Measurements from ENCODE around the gene CUBN. TPM values are rescaled to one million over a fixed set of nuclear protein-coding genes. Genes with fewer than 3 reads are reported as not detected.

Gene CUBN
- total RNA-seq, 3 donors from 2014 or later (not counting 1 experiment from before 2014, with no cell fraction given): 4.7 to 5.6 (median 5.1) TPM

DNA sequence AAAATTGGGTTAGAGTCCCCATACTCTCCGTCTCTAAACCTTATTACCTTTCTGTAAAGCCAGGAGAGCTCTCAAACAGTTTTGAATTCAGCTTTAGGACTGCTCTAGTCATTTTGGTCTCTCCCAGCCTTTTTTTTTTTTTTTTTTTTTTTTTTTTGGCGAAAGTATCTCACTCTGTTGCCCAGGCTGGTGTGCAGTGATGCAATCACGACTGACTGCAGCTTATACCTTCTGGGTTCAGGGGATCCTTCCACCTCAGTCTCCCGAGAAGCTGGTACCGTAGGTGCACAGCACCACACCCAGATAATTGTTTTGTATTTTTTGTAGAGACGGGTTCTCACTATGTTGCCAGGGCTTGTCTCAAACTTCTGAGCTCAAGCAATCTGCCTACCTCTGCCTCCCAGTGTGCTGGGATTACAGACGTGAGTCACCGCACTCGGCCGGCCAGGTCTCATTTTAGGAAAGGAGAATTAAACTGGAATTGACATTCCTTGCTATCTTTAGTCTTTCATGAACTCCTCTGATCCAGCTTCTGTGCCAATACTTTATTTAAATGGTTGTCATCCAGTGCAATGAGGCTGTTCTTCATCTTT, 281.0 kb downstream of the CUBN start:
- H3K9me3 ChIP-seq (ENCODE audit: control insufficient read depth, insufficient read depth, low read length): no peaks in the 10 kb centered on the region
- Mint-ChIP-seq H3K27ac (no peak overlapping the region), H3K9me3 (no peaks in the 10 kb centered on the region), H3K36me3 (no peaks in the 10 kb centered on the region), H3K4me3 (no peak overlapping the region), H3K27me3 (ENCODE audit: low read depth in 2 of 2) (peaks cover 0 to 6% of the 10 kb centered on the region in 2 donors), H3K4me1 (no peaks in the 10 kb centered on the region)
- H3K36me3 ChIP-seq (ENCODE audit: control insufficient read depth, insufficient read depth, low read length): no peaks in the 10 kb centered on the region
- H3K4me1 ChIP-seq (ENCODE audit: control insufficient read depth, insufficient read depth, low read length): no peaks in the 10 kb centered on the region
- 92% methylated on average over 10 of the region's 10 CpGs for WGBS (ENCODE audit: insufficient coverage)
- no peak for TF ChIP-seq CTCF (IDR thresholded peaks at IDR 0.05)
- H3K27ac ChIP-seq (ENCODE audit: low read length): no peak overlapping the region
- ATAC-seq (no peak), DNase-seq (no peak)
- intact Hi-C loops (cut with micrococcal nuclease): loop anchor here (10.0 kb wide), 1 partner anchor 586 kb away; no protein-coding TSS in a partner anchor
- H3K4me3 ChIP-seq (ENCODE audit: low read length): no peak overlapping the region
- no peaks in the 10 kb centered on the region for H3K27me3 ChIP-seq (ENCODE audit: control insufficient read depth, insufficient read depth, low read length)

DNA sequence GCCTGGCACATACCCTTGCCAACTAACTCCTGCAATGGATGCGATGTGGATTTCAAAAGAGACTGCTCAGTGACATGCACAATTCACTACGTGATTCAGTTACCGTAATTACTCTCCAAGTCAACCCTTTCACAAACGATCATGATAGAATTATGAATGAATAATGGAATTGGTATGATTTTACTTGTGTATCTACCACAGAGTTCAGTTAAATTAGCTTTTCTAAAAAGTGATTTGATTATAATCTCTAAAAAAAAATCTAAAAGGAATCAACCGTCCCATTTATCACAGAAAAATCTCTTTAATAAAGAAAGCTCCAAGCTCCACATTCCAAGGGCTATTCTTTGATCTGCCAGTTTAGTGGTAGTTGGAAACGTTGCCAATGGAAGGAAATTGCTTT, 282.0 kb downstream of the CUBN start:
- Mint-ChIP-seq H3K36me3 (no peaks in the 10 kb centered on the region), H3K4me3 (no peak overlapping the region), H3K4me1 (peaks cover 0 to 6% of the 10 kb centered on the region in 2 donors), H3K9me3 (no peaks in the 10 kb centered on the region), H3K27me3 (ENCODE audit: low read depth in 2 of 2) (peaks cover 6 to 7% of the 10 kb centered on the region in 2 donors), H3K27ac (no peak overlapping the region)
- WGBS (ENCODE audit: insufficient coverage): 81% methylated on average over 2 of the region's 6 CpGs
- ATAC-seq (no peak), DNase-seq (no peak)
- TF ChIP-seq CTCF (IDR thresholded peaks at IDR 0.05): no peak
- no peaks in the 10 kb centered on the region for H3K9me3 ChIP-seq (ENCODE audit: control insufficient read depth, insufficient read depth, low read length)
- no peaks in the 10 kb centered on the region for H3K27me3 ChIP-seq (ENCODE audit: control insufficient read depth, insufficient read depth, low read length)
- H3K4me3 ChIP-seq (ENCODE audit: low read length): no peak overlapping the region
- no peaks in the 10 kb centered on the region for H3K4me1 ChIP-seq (ENCODE audit: control insufficient read depth, insufficient read depth, low read length)
- H3K36me3 ChIP-seq (ENCODE audit: control insufficient read depth, insufficient read depth, low read length): no peaks in the 10 kb centered on the region
- H3K27ac ChIP-seq (ENCODE audit: low read length): no peak overlapping the region
- intact Hi-C loops (cut with micrococcal nuclease): loop anchor here (10.0 kb wide), 1 partner anchor 587 kb away; no protein-coding TSS in a partner anchor

GRCh38 chr10:16845248-16845647, 284.4 kb downstream of the CUBN start:
- intact Hi-C loops (cut with micrococcal nuclease): loop anchor here (10.0 kb wide), 1 partner anchor 590 kb away; no protein-coding TSS in a partner anchor
- Mint-ChIP-seq H3K27ac (no peak overlapping the region), H3K36me3 (no peaks in the 10 kb centered on the region), H3K9me3 (no peaks in the 10 kb centered on the region), H3K27me3 (ENCODE audit: low read depth in 2 of 2) (peaks cover 5 to 8% of the 10 kb centered on the region in 2 donors), H3K4me3 (no peak overlapping the region), H3K4me1 (peaks cover 0 to 6% of the 10 kb centered on the region in 2 donors)
- ATAC-seq (no peak), DNase-seq (no peak)
- no peak overlapping the region for H3K27ac ChIP-seq (ENCODE audit: low read length)
- H3K4me1 ChIP-seq (ENCODE audit: control insufficient read depth, insufficient read depth, low read length): no peaks in the 10 kb centered on the region
- no peaks in the 10 kb centered on the region for H3K27me3 ChIP-seq (ENCODE audit: control insufficient read depth, insufficient read depth, low read length)
- H3K4me3 ChIP-seq (ENCODE audit: low read length): no peak overlapping the region
- no peaks in the 10 kb centered on the region for H3K9me3 ChIP-seq (ENCODE audit: control insufficient read depth, insufficient read depth, low read length)
- H3K36me3 ChIP-seq (ENCODE audit: control insufficient read depth, insufficient read depth, low read length): no peaks in the 10 kb centered on the region
- TF ChIP-seq CTCF (IDR thresholded peaks at IDR 0.05): no peak

All from natural killer cell (primary cell).